Measurements from ENCODE around the gene NUCB2.

DNA sequence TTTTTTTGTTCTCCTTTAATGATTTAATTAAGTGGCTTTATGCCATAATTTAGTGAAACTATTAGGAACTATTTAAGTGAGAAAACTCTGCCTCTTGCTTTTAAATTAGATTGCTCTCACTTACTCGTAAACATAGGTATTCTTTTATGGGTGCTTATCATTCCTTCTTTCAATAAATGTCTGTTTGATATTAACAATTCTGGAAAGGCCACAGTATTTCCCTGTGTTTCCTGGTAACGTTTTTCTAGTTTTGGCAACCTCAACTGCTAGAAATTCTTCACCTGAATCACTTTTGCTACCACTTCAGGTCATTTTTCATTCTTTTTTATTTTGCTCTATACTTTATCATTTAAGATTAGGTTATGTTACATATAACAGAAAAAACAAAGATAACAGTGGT is 55.1 kb downstream of the NUCB2 start:
- TF ChIP-seq TEAD4 (IDR thresholded peaks at IDR 0.05) = no peak
- TF ChIP-seq, protein P1, sequence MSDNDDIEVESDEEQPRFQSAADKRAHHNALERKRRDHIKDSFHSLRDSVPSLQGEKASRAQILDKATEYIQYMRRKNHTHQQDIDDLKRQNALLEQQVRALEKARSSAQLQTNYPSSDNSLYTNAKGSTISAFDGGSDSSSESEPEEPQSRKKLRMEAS (IDR thresholded peaks at IDR 0.05) = no peak
- no peak for TF ChIP-seq EP300 (IDR thresholded peaks at IDR 0.05; ENCODE audit: borderline replicate concordance)
- no peak for TF ChIP-seq TAF1 (IDR thresholded peaks at IDR 0.05; ENCODE audit: low read depth)
- TF ChIP-seq CEBPB (IDR thresholded peaks at IDR 0.05) = no peak
- TF ChIP-seq, protein P2, sequence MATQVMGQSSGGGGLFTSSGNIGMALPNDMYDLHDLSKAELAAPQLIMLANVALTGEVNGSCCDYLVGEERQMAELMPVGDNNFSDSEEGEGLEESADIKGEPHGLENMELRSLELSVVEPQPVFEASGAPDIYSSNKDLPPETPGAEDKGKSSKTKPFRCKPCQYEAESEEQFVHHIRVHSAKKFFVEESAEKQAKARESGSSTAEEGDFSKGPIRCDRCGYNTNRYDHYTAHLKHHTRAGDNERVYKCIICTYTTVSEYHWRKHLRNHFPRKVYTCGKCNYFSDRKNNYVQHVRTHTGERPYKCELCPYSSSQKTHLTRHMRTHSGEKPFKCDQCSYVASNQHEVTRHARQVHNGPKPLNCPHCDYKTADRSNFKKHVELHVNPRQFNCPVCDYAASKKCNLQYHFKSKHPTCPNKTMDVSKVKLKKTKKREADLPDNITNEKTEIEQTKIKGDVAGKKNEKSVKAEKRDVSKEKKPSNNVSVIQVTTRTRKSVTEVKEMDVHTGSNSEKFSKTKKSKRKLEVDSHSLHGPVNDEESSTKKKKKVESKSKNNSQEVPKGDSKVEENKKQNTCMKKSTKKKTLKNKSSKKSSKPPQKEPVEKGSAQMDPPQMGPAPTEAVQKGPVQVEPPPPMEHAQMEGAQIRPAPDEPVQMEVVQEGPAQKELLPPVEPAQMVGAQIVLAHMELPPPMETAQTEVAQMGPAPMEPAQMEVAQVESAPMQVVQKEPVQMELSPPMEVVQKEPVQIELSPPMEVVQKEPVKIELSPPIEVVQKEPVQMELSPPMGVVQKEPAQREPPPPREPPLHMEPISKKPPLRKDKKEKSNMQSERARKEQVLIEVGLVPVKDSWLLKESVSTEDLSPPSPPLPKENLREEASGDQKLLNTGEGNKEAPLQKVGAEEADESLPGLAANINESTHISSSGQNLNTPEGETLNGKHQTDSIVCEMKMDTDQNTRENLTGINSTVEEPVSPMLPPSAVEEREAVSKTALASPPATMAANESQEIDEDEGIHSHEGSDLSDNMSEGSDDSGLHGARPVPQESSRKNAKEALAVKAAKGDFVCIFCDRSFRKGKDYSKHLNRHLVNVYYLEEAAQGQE (IDR thresholded peaks at IDR 0.05; ENCODE audit: low read depth) = no peak
